GM13976 (cell line): ENCODE data around the gene PWWP3B.

Experiments used
- DNase-seq: peaks from one replicate; pipeline ENCODE4 v3.0.0; 2012; ENCODE audit warnings: low spot score
- CTCF ChIP-seq: IDR thresholded peaks from 2 replicates; pipeline ENCODE4 v1.5.1; 2012; ENCODE audit warnings: borderline replicate concordance, mild to moderate bottlenecking; ENCODE audit not compliant: insufficient read depth; ENCODE audit errors: extremely low read depth, missing control alignments, control extremely low read depth
- in situ Hi-C: fragments of 300-500 bp; cut with MboI; formaldehyde crosslinking; loops from one replicate; pipeline ENCODE4 v1.12.0; 2022; ENCODE audit warnings: low sequenced_read_pairs, mixed read lengths, inconsistent platforms; ENCODE audit not compliant: unreplicated experiment

PWWP3B gene

GRCh38 chrX:106168107-106168506, at the start of gene PWWP3B:
PWWP3B (plus strand) TSS chrX:106168305; CDS start chrX:106205433, 37,128 bp downstream.
- in situ Hi-C loops = no loop called here
- TF ChIP-seq CTCF = no peak
- no peak for DNase-seq

GRCh38 chrX:106139048-106139447, 29.1 kb upstream of the PWWP3B start:
- no peak for TF ChIP-seq CTCF
- DNase-seq = no peak
- in situ Hi-C loops = no loop called here

- in situ Hi-C loops = no loop called here
- DNase-seq = no peak
- no peak for TF ChIP-seq CTCF
These were observed 23.1 kb upstream of the PWWP3B start for GRCh38 chrX:106144755-106145639.

GRCh38 chrX:106150701-106151100, 17.4 kb upstream of the PWWP3B start:
- TF ChIP-seq CTCF = no peak
- in situ Hi-C loops = no loop called here
- no peak for DNase-seq

- in situ Hi-C loops = no loop called here
These were observed 8.2 kb upstream of the PWWP3B start for GRCh38 chrX:106159861-106160282.

GRCh38 chrX:106170318-106170717, 2.2 kb downstream of the PWWP3B start:
- DNase-seq = no peak
- in situ Hi-C loops = no loop called here
- peak; percentile 28 for TF ChIP-seq CTCF

More at GRCh38 chrX:106159861-106160282, 8.2 kb upstream of the PWWP3B start:
- no peak for TF ChIP-seq CTCF
- DNase-seq = no peak

GRCh38 chrX:106171293-106171820, 3.3 kb downstream of the PWWP3B start:
- TF ChIP-seq CTCF = no peak
- DNase-seq = no peak
- in situ Hi-C loops = no loop called here
